GM19463 (cell line): ENCODE results near the gene MRC2.
A peak's percentile ranks its signal among the peaks of the same experiment; 100 is the strongest.

Experiments
- ATAC-seq: cut with Tn5 transposase; IDR thresholded peaks from one replicate; pipeline ENCODE4 v1.9.1; 2021; ENCODE audit warnings: mild to moderate bottlenecking, moderate library complexity; ENCODE audit not compliant: unreplicated experiment

The MRC2 gene

DNA sequence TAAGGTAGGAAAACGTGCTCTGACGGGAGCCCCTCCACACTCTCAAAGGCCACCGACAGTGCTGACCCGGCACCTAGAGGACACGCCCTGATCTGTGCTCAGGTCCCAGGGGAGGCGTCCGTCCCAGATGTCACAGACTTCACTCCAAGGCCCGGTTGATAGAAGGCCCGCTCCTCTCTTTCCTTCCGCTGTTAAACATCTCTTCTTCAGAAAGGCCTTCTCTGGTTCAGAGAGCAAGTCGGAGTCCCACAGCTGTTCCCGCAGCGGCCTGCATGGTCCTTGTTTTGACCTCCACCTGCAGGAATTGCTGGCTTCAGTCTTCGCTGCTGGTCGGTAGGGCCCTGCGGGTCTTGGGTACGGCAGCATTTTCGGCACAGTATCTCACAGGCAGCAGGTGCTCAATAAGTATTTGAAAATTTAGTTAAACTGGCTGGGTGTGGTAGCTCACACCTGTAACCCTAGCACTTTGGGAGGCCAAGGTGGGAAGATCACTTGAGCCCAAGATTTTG, 88.5 kb downstream of the MRC2 start:
- ATAC-seq: no peak

DNA sequence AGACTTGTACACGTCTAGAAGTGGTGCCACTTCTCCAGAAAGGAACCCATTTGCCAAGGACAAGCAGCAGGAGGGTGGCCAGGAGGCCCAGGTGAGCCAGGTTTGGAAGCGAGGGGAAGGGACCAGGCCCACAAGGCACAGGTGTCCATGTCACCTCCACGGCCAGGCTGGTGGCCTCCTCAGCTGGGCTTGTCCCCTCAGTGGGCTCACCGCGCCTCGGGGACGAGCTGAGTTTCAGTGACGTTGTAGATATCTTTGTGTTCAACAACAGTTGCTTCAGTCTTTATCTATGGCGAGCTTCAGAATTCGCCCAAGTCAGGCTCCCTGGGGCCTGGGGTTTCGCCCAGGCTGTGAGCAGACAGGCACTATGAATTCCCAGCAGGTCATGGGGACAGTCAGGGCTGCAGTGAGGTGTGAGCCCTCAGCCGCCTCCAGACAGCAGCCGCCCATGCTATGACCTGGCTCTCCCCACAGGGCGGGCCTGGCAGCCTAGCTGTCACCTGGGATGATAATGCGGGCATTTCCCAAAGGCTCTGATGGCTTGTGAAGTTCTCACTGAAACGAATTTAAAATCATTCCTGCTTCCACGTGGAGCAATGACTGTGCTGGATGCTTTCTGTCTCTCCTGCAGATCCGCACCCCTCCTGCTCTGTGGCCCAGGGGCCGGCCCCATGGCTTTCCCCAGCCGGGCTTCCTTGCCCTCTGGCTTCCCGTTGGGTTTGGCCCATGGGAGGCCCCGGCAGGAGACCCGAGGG, 89.5 kb downstream of the MRC2 start:
- no peak for ATAC-seq

DNA sequence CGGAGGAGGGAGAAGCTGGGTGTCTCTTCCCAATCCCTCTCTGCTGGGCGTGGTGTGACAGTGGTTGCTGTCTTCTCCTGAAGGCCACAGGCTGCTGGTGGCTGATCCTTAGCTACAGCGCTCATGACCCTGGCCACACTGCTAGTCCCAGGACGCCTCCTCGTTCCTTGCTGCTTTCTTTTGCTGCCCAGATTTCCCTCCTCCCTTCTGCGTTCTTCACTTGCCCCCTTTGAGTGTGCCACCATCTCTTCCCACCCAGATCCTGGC, 90.1 kb downstream of the MRC2 start:
- ATAC-seq: no peak

DNA sequence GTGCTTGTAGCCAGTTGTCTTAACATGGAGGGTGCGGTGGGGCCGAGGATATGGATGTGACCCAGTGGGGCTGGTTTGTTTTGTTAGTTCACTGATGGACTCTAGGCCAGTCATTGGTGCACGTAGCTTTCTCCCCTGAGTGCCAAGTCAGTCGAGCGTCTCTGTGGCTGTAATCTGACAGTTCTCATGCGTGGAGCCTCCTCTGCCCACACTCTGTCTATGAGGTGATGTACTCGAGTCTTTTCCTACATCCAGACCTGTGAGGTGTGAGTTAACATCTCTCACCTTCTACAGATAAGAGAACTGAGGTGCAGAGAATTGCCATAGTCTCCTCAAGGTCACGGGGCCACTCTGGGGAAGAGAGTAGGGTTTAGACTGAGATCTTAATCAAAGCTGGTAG, 90.4 kb downstream of the MRC2 start:
- ATAC-seq: no peak

DNA sequence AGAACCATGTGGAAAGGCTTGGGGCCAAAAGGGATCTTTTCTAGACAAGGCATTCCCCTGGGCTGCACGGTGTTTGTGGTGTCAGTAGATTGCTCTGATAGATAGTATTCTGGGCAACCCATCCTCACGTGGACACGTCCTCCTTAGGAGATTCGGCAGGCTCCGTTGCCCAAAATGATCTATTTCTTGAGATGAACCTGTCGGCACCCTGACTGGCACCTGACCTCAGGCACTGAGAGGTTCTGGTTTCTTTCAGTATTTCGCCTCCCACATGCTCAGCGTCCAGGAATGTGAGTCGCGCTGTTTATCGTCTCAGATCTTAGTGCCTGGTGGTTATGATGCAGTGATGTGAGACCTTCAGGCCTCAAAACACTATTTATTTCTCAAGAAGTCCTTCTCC, 91.0 kb downstream of the MRC2 start:
- no peak for ATAC-seq

DNA sequence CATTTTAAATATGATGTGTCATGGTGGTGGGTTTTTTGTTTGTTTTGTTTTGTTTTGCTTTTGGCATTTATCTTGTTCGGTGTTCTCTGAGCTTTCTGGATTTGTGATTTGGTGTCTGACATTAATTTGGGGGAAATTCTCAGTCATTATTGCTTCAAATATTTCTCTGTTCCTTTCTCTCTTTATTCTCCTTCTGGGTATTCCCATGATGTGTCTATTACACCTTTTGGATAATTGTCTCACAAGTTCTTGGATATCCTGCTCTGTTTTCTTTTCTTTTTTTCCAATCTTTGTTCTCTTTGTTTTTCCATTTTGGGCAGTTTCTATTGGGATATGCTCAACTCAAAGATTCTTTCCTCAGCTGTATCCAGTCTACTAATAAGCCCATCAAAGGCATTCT, 92.1 kb downstream of the MRC2 start:
- no peak for ATAC-seq

DNA sequence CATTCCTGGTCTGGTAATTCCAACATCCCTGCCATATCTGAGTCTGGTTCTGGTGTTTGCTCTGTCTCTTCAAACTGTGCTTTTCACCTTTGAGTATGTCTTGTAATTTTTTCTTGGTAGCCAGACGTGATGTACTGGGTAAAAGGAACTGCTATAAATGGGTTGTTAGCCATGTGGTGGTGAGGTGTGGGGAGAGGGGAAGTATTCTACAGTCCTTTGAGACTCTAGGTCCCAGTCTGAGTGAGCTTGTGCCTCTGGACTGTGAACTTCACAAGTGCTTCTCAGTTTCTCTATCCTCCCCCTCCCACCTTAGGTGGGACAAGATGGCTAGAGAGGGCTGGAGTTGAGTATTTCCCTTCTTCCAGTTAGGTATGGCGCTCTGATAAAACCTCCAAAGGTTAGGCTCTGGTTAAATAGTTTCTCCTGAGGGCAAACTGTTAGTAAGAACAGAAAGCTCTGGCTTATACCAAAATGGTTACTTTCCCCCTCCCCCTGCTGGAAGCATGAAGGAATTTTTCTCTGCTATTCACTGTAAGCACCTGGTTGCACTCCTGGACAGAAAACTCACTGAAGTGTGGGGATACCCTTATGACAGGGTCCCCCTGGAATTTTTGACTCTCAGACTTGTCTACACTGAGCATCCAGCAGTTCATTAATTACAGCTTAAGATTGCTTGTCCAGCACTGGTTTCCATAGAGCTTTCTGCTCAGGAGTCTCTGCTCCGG, 92.8 kb downstream of the MRC2 start:
- no peak for ATAC-seq

DNA sequence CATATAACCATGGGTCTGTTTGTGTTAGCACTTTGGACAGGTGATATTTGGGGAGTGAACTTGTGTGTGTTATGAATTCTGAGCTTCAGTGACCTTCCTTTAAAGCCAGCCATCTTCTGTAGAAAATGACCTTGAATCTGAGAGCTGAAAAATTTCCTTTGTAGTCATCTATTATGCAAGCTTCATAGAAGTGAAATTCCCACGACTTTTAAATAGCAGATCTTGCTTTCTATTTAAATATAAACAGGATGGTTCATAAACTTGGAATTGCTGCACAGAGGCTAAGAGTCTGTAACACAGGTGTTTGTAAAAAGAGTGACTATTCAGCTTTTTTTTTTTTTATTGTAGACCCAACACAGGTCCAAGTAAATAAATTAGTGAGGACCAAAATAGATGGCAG, 95.2 kb downstream of the MRC2 start:
- no peak for ATAC-seq

DNA sequence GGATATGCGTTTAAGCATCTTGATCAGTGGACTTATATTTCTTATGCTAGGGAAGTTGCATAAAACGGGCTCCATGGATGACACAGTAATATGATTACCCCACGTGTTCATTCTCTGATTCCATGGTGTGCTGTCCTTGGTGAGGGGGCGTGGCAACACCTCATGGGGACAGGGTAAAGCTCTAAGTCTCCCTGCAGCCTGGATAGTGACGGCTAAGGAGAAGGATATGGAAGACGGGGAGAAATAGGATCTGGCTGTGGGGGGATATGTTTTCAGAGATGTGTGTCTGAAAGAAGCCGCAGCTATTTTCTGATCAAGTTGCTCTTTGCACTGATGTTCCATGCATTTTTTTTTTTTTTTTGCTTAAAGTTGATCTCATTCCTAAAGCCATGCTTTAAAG, 96.4 kb downstream of the MRC2 start:
- no peak for ATAC-seq

DNA sequence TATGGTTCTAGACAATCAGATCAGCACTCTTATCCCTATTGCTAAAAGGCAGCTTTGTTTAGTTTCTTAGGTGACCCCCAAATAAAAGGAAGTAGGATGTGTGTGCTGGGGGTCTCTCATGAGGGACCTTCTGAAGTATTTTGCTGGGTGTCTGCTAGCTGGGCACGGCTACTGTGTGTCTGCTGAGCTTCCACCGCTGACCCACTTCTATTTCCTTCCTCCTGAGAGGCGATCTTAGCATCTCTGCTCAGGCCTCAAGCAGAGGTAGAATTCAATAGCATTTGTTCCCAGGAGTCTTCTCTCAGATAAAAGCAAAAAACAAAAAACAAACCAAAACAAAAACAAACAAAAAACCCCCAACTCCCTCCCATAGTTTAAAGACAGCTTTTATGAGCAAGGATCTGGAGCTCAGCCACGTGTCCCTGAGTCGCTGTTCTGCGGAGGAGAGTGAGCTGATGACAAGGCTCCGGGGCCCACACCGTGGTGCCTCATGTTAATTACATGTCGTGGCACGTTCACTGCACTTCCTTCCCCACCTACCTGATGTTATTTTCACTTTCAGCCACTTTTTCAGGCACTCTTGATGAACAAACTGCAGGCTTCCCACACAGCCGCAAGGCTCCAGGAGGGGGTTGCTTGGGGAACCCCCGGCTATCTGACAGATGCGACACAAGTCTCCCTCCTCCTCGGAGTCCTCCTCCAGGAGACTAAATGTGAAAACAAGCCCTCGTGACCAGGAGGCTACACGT, 97.1 kb downstream of the MRC2 start:
- peak; percentile 95 for ATAC-seq

DNA sequence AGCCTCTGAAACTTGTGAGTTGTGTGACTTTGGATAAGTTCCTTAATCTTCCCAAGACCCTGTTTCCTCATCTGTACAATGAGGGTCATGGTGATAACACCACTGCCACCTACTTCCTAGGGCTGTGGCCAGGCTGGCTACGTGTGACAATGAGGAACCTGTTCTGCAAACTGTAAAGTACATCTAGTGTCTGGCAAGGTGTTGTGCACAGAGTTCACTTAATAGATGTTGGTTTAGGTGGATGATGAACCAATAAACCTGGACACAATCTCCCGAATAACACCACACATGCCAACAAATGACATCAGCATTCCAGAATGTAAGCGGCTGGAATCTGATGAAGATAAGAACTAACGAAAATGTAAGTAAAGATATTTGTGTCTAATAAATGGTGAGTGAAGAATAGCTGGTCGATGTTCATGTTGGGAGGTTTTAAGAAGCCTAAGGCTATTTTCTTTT, 98.3 kb downstream of the MRC2 start:
- no peak for ATAC-seq

DNA sequence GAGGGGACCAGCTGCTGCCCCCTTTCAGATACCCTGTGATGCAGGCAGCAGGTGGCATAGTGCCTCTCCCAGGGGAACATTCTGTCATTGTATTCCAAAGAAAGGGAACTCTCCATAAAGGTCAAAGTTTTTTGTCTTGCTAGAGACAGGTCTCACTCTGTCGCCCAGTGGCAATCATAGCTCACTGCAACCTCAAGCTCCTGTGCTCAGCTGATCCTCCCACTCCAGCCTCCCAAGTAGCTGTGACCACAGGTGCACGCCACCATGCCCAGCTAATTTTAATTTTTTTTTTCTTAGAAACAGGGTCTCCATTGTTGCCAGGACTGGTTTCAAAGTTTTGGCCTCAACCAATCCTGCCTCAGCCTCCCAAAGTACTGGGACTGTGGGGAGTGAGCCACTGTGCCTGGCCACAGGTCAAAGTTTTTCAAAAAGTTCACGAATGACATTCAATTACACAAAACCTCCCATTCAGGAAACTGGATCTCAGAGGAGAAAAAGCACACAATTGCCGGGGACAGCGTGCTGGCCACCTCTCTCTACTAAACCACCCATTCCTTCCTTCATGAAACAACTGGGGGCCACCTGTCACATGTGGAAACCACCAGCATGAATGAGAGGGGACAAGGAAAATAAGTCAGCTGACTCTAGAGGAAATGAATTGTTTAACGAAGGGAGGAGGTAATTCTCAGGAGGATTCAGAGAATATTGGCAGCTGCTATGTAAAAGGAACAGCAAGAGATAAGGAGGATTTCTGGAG, 100.6 kb downstream of the MRC2 start:
- no peak for ATAC-seq

DNA sequence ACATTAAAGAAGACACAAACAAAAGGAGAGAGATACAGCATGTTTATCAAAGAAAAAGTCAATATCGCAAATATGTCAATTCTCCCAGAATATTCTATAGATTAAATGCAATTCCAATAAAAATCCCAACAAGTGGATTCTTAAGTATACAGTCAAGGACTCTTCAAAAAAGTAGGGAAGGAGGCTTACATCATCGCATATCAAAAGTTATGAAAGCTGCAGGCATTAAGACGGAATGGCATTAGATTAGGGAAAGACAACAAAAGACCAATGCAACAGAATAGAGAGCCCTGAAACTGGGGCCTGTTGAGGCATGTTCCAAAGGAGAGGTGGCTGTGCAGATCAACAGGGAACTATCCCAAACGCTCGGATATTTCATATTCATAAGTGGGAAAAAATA, 104.7 kb downstream of the MRC2 start:
- no peak for ATAC-seq

DNA sequence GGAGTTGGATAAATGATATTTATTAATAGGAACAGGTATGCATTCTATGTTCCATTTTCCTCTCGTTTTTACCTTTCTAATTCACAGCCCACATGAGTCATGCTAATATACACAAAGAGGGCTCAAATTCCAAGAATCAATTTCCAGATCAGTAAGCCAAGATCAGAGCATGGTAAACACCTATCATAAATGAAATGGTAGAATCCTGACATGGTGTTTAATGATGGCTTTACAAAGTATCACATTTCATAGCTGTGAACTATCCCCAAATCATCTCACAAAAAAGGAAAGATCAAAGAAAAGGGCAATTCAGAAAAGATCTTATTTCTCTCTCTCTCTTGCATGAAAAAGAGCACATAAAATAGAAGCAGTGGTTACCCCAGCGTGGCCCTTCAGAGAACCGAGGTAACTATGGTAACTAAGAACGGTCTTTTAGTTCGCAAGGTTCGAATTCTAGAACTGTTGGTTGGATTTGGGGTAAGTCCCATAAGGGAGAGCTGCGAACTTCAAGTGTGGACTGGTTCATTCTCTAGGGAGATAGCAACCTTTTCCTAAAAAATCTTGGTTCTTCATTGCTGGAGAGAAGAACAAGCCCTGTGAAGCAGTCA, 107.7 kb downstream of the MRC2 start:
- no peak for ATAC-seq

DNA sequence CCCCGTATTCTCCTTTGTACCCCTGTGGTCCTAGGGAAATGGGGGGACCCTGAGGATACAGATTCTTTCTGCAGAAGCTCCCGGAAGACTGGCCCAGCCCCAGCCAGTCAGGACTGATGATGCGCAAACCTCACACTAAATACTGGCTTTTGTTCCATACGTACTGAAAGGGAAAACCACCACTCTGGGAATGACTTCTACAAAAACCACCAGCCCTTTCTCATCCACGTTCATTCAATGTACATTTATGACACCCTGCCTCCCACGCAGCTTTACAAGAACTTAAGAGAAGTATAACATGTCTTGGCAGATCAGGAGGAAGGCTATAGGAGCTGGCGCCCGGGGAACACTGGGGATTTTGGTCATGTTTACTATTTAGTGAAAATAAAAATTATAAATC, 110.0 kb downstream of the MRC2 start:
- no peak for ATAC-seq

DNA sequence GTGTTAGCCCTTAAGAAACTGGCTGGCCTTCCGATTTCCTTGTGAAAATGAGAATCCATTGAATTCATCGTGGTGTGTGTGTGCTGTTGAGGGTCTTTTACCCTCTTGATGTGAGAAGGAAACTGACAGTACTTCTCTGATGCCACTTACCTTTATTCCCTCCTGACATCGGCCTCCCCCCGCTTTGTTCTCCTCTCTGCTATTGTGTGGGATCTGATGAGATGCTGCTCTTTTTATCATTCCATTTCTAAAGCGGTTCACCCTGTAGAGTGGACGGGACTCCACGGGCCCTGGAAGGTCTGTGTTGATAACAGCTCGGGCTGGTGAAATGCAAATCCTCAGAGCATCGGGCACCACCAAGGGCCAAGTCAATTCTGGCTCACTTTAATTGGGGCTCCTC, 110.8 kb downstream of the MRC2 start:
- no peak for ATAC-seq

DNA sequence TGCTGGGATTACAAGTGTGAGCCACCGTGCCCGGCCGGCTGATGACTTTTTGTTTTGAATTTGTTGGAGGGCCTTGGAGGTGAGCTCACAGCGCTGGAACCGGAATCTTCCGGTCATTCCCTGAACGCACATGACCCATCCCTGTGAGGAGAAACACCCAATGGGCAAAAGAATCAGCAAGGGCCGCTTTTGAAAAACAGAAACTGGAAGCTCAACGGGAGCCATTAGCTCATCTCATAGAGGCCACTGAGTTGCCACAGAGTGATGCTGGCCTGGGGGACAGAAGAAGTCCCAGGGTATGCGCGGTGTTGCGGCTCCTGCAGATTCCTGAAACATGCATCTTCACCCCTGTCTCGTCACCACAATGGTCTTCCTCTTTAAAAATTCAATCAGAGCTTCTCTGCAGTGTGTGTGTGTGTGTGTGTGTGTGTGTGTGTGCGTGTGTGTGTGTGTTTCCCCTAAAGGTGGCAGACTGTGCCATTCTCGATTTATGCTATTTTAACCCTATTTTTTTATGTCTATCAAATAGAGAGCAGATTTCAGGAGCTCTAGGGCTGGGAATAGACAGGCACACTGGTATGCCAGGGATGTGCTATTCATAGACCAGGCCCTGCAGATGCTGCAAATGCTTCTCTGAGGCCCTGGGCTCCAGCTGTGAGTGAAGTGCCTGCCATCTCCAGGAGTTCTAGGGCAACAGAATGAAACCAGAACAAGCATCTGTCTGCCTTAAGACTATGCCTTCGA, 112.3 kb downstream of the MRC2 start:
- ATAC-seq: no peak

DNA sequence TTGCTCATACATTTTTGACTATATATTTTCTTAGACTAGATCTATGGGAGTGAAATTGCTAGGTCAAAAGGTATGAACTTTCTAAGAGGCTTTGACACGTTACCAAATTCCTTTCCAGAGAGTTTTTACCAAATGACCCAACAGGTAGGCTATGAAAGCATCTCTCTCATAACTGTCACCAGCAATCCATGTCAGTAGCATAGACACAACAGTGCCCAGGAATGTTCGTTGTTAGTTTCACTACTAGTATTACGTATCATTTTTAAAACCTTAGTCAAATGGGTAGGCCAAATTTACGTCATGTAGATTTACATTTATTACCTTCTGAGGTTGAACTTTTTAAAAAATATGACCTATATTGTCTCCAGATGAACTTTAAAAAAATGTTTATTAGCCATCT, 113.8 kb downstream of the MRC2 start:
- ATAC-seq: no peak
